HG03045 (cell line): ENCODE measurements around the gene ADIRF.
"Not testable (repeated sequence)": the region's sequence is repeated elsewhere in the genome, so short reads cannot be mapped to it uniquely, and the experiment has no call there.

Source experiments
- ATAC-seq: cut with Tn5 transposase; IDR thresholded peaks from one replicate; pipeline ENCODE4 v1.9.1; 2021; ENCODE audit warnings: mild to moderate bottlenecking, moderate library complexity; ENCODE audit not compliant: unreplicated experiment

The ADIRF gene

DNA sequence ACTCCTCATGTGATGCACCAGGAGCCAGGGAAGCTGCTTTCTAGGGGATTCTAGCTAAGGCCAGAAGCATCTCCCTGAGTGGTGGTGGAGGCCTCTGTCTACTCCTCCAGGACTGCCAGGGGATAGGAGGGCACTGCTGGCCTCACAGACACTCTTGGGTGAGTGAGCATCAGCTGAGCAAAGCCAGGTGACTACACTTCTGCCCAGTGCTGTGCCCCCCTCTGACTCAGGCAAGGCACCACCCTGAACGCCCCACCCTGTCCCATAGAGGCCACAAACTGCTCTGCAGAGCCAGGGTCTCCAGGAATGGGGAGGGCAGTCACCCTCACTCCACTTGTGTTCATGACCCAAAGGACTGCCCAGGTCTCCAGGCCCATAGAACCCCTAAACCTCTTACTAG, 51.2 kb downstream of the ADIRF start:
- ATAC-seq, result not testable (repeated sequence)

- ATAC-seq, result not testable (repeated sequence)
Observed at GRCh38 chr10:87020056-87020455, 51.8 kb downstream of the ADIRF start, which contains the start of gene FAM25A. FAM25A (plus strand) TSS chr10:87020294; CDS start chr10:87020325, 31 bp downstream.
